Left kidney (tissue), 2 donors: ENCODE data around the gene CYB5R2. TPM values are rescaled to one million over a fixed set of nuclear protein-coding genes. Genes with fewer than 3 reads are reported as not detected.
A peak's percentile ranks its signal among the peaks of the same experiment; 100 is the strongest.
"Not testable (repeated sequence)": the region's sequence is repeated elsewhere in the genome, so short reads cannot be mapped to it uniquely, and the experiment has no call there.

Experiments used
- DNase-seq: peaks from one replicate; pipeline ENCODE4 v3.0.0-alpha.2; 2013
- polyA plus RNA-seq: library from polyadenylated mRNA; unstranded; fragments of 120-200 nt; gene quantifications from one replicate; pipeline ENCODE4 v1.2.1, GENCODE V29; 2013; ENCODE audit not compliant: insufficient read length

CYB5R2 gene
- polyA plus RNA-seq, 1 donor: 32.8 TPM

GRCh38 chr11:7670641-7671040 lies 2.7 kb downstream of the CYB5R2 start:
- no peak for DNase-seq

- no peak for DNase-seq
These were observed 4.4 kb downstream of the CYB5R2 start for GRCh38 chr11:7668911-7669310.

GRCh38 chr11:7668464-7668863 lies 4.8 kb downstream of the CYB5R2 start:
- DNase-seq: no peak

- DNase-seq: no peak
These were observed 5.8 kb downstream of the CYB5R2 start for GRCh38 chr11:7667460-7667859.

GRCh38 chr11:7666292-7666866 lies 6.9 kb downstream of the CYB5R2 start:
- DNase-seq: no peak

GRCh38 chr11:7665473-7666291 lies 7.6 kb downstream of the CYB5R2 start:
- DNase-seq: peak; percentile 61

GRCh38 chr11:7664867-7665266 lies 8.4 kb downstream of the CYB5R2 start:
- no peak for DNase-seq

GRCh38 chr11:7663531-7663930 lies 9.8 kb downstream of the CYB5R2 start:
- DNase-seq: not testable (repeated sequence)

- DNase-seq: peak; percentile 73
These were observed 15.8 kb downstream of the CYB5R2 start for GRCh38 chr11:7657306-7658025.

- DNase-seq: no peak
These were observed 16.6 kb downstream of the CYB5R2 start for GRCh38 chr11:7656704-7657103.

- DNase-seq: no peak
These were observed 17.8 kb downstream of the CYB5R2 start for GRCh38 chr11:7655253-7656217.

GRCh38 chr11:7654195-7654705 lies 19.1 kb downstream of the CYB5R2 start:
- no peak for DNase-seq

- no peak for DNase-seq
These were observed 21.6 kb downstream of the CYB5R2 start for GRCh38 chr11:7651700-7652099.

- DNase-seq: no peak
These were observed 22.2 kb downstream of the CYB5R2 start for GRCh38 chr11:7651140-7651551.

- no peak for DNase-seq
These were observed 25.0 kb downstream of the CYB5R2 start for GRCh38 chr11:7648264-7648663.

- DNase-seq: no peak
These were observed 26.4 kb downstream of the CYB5R2 start for GRCh38 chr11:7646866-7647265.

- DNase-seq: no peak
These were observed 28.1 kb downstream of the CYB5R2 start for GRCh38 chr11:7645206-7645605.

GRCh38 chr11:7643314-7643713 lies 30.0 kb downstream of the CYB5R2 start:
- DNase-seq: peak; percentile 29

GRCh38 chr11:7642747-7643146 lies 30.6 kb downstream of the CYB5R2 start:
- no peak for DNase-seq

GRCh38 chr11:7640816-7641215 lies 32.5 kb downstream of the CYB5R2 start:
- no peak for DNase-seq

- no peak for DNase-seq
These were observed 33.7 kb downstream of the CYB5R2 start for GRCh38 chr11:7639643-7640025.
